CD1c-positive myeloid dendritic cell (primary cell): ENCODE results near the gene SUSD1.

Experiments
- DNase-seq: peaks from one replicate; pipeline ENCODE4 v3.0.0-alpha.2; 2016; ENCODE audit errors: extremely low spot score

The SUSD1 gene

DNA sequence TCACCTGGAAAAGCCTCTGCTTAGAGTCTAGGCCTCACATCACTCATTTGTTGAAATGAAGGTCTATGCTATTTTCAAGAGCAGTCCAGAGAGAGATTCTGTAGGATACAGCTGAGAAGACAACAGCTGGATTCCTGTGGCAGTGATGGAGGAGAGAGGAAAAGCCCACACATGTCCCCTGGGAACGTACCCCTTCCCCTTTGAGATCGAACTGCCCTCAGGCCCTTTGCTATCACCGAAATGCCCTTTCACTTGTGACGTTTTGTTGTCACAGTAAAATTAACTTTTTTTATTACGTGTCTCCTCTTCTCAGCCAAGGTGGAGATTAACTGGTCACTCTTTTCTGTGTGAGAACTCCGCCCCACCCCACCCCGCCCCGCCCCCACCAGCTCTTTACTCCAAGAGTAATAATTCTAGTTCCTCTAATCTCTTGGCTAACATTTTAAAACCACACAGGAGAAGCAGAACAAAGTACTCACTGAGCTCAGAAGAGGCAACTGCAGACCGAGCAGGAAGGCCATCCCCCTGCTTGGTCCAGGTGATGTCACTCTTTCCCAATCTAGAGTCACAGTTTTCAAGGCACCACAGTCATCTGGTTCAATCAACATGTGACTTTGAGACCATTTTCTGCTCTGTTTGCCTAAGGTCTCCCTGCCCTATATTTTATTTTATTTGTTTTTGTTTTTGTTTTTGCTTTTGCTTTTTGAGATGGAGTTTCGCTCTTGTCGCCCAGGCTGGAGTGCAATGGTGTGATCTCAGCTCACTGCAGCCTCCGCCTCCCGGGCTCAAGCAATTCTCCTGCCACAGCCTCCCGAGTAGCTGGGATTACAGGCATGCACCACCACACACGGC, 105.6 kb downstream of the SUSD1 start:
- peak; percentile 91 for DNase-seq

DNA sequence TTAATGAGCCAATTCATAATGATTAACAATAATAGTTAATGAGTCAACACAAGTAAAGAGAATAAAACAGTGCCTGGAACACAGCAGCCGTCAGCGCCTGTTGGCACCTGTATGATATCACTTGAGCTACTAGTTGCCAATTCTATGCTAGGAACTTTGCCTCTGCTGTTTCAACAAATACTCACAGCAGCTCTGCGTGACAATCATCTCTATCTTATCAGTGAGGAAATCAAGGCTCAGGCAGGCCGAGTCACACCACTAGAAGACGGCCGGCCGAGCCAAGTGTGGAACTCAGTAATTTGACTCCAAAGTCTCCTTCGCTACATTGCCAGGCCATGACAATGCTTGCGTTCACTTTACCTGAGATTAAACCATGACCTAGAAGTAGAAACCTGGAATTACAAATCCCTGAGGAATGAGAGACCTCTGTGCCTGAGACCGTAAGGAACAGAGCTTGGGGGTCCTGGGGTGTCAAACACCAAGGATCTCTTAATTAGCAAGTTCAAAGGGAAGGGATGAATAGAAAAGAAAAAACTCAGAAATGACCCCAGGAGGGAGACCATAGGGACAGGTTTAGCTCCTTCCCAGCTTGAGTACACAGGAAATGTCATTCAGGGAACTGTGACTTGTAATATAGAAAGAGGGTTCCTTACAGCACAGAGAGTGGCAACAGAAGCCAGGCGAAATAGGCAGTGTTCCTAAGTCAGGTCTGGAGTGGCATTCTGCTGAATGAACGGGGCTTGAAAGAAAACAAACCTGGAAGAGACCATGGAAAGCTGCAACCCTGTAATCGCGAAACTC, 109.1 kb downstream of the SUSD1 start:
- DNase-seq: no peak

DNA sequence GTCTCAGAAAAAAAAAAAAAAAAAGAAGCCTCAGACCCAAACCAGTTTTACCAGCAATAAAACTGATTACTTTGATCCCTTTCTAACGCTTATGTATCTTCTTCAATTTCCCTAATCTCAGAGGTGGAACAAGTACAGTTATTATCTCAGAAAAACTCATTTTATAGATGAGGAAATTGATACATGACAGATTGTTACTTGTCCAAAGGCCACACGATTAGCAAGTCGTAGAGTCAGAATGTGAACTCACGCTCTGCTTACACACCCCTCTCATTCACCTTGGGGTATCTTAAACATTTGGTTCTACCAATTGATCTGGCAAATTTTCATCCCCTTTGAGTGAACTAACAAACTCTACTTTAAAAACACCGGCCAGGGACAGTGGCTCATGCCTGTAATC, 110.2 kb downstream of the SUSD1 start:
- DNase-seq: no peak

DNA sequence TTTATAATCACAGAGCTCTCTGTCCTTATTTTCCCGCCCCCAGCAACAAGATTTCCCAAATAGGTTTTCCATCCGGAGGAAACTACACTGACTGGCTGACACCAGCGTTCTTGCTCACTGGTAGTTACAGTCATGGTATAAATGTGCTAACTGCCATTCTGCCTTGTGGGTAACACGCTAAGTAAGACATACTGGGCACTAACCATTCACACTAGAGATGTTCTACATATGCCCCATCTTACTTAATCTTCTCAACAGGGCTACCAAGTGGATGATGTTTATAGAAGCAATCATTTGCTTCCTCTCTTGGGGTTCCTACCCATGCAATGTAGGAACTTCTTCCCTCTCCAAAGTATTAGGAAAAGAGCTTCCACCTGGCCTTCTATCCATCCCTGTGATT, 111.5 kb downstream of the SUSD1 start:
- no peak for DNase-seq

DNA sequence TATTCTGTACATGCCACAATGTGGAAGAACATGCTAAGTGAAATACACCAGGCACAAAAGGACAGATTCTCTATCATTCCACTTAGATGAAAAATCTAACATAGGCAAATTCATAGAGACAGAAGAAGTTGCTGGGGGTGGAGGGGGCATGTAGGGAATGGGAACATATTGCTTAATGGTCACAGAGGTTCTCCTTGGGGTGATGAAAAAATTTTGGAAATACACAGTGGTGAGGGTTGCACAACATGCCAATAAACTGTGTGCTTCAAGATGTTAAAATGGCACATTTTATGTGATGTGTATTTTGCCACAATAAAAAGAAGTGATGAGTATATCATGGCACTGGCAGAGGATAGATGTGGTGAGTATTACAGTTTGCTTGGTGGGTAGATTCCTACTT, 111.9 kb downstream of the SUSD1 start:
- DNase-seq: peak; percentile 52

DNA sequence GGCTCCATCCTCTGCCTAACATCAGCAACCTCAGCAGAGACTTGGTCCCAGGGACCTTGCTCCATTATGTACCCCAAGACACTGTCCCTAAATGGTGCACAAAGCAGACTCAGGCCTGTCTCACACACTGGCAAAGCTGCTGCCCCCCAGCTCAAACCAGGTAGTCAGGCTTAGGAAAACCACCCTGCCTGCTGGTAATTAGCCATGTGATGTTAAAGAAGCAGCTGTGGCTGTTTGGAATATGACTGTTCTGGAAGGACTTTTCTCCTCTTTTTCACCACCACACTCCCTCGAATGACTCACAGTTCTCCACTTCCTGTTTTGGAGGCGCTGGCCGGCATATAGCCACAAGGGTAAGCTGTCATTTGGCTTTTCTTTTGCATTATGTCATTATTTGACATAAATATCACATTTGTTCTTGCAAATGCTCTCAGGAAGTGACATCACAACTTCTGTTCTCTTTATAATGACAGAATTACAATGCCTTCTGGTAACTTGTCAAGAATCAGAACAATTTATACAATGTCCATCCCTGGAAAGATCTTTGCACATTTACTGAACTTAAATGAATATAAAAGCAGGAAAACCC, 113.9 kb downstream of the SUSD1 start:
- peak; percentile 95 for DNase-seq

DNA sequence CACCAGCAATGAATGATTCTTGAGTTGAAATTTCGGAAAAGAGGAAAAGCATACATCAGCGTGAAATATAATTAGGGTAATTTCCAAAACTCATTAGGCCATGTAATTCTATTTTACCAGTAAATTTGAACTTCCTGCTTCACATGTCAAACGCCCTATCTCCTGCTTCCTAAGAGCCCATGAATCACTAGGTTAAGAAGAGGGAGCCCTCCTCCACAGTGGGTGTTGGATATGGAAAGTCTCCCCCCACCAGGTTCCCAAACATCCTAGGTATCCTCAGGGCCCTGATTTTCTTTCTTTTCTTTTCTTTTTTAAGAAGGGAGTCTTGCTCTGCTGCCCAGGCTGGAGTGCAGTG, 115.2 kb downstream of the SUSD1 start:
- DNase-seq: peak; percentile 57

DNA sequence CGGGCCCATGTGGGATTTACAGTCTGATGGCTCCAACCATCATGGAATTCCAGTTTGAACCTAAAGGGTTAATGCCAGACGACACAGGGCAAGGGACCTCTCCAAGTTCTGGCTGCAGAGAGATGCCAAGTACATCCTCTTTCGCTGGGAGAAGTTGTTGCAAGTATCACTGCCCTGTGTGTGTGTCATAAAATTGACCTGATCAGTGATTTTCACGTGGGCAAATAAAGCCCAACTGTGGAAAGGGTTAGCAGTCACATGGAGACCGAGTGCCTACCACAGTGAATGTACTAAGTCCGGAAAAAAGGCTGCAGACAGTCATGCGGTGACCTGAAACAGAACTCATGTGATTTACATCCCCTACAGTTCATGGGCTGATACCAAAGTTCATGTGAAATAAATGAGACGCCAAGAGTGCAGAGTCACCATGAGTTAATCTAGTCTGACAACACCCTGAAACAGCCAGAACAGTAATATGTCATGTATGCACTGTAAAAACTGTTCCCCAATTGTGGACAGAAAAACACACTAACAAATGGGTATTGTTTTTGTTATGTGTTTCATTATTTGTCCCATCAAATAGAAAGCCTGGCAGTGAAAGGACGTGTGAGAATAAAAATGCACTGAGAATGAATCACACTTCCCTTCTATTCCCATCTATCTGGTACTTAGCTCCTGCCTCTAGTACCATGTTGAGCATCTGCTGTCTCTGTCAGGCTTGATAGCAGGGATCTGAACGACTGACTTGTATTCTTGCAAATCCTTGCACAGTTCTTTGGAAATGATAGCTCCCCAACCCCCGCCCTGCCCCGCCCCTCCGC, 115.7 kb downstream of the SUSD1 start:
- DNase-seq: peak; percentile 94

DNA sequence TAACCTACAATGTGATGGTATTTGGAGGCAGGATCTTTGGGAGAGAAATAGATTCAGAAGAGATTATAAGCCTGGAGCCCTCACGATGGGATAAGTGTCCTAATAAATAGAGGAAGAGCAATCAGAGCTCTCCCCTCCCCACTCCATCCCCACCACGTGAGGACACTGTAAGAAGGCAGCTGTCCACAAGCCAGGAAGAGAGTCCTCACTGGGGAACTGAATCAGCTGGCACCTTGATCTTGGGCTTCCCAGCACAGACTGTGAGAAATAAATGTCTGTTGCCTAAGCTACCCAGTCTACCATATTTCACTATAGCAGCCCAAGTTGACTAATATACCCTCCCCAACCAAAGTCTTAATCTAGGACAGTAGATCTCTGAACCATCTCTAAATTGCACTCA, 118.1 kb downstream of the SUSD1 start:
- no peak for DNase-seq

DNA sequence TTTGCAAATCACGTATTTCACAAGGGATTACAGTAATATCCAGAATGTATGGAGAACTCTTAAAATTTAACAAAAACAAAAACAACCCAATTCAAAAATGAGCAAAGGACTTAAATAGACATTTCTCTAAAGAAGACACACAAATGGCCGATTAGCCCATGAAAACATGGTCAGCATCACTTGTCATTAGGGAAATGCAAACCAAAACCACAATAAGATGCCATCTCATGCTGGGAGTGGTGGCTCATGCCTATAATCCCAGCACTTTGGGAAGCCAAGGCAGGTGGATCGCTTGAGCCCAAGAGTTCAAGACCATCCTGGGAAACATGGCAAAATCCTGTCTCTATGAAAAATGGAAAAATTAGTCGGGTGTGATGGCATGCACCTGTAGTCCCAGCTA, 120.2 kb downstream of the SUSD1 start:
- DNase-seq: no peak

DNA sequence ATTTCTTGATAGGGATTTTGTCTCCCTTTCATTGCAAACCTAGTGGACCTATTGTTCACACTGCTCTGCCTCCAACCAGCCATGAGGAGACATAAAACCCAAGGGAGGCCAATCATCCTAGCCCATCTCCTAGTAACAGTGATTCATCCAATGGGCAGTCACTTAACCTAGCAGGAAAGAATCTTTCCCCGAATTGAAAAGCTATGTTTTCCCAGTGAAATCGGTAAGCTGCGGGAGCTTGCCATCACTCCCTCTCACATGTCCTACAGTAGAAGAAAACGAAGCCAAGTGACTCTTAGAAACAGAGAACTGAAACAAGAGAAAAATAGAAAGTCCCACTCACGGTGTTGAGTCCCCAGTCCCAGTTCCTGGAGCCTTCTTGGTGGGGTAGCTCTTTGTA, 123.3 kb downstream of the SUSD1 start:
- peak; percentile 44 for DNase-seq

DNA sequence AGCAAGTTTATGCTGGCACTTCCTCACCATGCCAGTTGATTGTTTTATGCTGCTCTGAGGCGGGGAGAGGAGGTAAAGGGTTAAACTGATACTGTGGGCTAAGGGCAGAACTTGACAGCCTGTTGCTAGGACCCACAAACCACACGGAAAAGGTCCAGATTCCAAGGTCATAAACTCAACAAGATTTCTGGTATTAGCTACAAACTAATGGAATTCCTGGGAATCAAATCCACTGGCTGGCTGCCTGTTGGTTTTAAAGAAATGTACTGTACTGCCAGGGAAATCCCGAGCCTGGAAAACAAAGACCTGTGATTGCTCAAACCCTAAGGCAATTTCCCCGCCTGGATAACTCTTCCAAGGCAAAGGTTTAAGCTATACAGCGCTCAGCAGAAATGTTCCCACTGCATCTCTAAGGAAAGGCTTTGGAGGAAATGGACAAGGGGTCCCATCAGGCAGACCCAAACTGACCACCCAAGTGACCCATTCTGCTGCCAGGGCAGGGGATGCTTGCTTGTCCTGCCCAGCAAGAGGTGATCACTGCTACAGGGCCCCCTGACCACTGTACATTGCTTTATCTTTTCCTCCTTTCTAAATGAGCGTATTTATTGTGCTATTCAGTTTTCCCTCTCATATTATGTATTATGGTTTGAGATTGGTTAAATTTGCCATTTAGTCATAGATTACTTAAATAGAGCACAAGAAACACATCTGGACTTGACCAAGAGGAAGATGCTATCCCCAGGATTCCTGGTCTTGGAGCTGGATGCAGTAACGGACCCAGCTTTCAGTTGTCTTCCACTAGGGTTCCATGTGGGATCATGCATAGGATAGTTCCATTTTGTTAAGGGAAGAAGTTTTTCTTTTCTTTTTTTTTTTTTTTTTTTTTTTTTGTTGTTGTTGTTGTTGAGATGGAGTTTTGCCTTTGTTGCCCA, 124.3 kb downstream of the SUSD1 start:
- no peak for DNase-seq

DNA sequence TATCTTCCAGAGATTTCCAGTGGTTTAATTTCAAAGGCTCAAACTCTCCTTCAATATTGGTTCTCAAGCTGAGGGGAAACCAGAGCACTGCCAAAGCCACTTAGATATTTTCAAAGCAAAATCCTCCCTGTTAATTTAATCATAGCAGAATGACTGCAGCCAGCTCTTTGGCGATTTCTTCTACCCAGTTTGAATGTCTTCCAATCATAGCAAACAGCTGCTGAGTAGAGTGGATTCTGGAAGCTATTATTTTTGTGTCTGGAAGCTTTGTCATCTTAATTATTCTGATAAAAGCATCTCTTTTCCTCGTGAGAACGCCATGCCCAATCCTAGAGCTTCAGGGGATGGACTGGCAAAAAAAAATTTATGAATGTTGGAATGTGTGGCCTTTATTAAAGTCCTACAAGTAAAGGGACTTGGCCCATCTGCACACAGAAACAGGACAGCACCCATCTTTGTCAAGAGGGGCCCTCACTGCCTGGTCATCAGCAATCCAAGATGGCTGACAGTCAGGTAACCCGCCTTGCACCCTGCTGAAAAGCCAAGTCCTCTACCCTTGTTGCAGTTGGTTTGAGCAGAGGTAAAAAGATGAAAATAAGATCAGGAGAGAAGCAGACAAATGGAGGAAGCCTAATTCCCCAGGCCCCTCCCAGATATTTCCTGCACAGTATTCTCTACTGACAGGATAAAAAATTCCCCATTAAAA, 125.1 kb downstream of the SUSD1 start:
- DNase-seq: no peak

DNA sequence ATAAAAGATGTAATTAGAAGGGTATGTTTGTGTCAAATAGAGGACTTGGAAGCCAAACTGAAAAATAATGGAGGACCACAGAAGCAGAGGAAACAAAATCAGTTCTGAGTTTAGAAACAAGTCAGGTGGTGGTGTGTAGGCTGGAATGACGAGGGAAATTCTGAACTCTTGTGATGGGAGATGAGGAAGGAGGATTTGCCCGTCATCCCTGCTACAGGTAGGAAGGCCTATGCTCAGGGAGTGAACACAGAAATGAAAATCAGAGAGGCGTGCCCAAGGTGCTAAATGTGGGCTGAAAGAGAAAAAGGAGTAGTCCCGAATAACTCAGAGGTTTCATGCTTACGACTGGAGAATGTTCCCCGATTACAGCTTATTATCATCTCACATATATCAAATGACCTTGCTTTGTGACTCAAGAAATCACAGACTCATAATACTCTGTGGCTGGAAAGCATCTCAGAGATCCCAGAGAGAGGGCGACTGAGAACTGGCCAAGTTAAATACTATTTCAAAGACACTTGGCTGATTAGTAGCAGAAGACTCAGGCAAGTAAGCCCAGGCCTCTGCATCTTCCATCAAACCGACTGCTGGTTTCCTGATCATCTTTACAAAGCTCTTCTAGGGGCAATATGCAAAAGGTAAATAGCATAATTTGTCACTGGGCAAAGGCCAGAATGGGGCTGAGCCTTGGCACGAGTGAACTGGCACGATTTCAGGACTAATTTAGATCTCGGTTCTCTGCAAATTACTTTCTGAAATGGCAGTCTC, 126.0 kb downstream of the SUSD1 start:
- DNase-seq: no peak

DNA sequence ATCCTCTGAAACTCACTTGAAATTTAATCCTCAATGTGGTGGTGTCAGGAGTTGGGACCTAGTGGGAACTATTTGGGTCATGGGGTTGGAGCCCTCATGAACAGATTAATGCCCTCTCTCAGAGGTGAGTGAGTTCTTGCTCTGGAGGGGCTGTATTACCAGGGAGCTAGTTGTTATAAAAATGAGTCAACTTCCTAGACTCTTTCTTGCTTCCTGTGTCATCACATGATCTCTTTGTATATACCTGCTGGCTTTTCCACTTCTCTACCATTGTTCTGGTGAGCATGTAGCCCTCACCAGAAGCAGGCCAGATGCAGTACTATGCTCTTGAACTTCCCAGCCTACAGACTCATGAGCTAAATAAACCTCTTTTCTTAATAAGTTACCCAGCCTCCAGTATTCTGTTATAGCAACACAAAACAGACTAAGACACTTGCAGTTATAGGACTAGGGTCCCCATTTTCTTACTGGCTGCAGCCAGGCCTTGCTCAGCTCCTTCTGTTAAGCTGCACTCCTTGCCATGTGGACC, 127.5 kb downstream of the SUSD1 start:
- DNase-seq: no peak

DNA sequence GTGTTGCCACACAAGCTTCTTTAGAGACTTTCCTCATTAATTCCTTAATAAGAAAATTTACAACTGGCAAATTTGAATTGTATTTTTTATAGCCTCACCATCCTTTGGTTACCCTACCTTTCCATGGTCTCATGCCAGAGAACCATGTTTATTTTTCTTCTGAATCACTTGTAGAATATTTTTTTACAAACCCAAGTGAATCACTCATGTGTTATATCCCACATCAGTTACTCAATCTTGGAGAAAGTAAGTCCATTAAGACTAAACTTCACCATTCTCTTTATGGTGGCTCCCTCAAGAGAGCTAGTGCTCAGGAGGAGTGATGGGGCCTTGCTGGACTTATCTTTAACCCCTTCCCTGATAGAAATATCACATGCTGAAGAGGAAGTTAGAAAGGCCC, 128.9 kb downstream of the SUSD1 start:
- DNase-seq: no peak

DNA sequence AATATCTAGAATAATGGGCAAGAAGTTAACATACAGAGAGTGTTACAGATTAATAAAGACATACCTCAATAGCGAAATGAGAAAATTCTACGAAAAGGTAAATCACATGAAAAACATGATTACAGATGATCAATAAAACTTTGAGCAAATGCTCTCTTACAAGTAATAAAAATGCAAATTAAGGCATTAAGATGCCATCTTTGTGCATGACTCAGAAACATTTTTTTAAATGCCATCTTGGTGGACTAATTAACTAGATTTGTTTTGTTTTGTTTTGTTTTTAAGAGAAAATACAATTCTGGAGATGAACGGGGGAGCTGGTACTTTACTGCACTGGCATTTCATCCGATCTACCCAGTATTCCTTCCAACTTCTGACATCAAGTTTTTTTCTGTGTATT, 130.2 kb downstream of the SUSD1 start:
- DNase-seq: no peak

DNA sequence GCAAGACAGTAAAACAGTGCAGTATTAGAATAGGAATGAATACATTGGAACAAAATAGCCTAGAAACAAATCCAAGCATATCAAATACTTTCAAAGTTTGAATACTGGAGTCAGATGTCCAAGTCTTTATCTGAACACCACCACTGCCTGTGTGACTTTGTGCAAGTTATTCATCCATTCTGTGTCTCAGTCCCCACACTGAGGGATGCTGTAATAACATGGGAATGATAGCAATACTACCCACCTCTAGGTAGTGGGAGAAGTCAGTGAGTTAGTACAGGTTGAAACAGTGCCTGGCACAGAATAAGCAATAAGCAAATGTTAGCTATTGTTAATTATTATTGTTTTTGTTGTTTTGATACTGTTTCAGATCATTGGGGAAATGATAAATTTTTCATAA, 130.9 kb downstream of the SUSD1 start:
- DNase-seq: no peak

DNA sequence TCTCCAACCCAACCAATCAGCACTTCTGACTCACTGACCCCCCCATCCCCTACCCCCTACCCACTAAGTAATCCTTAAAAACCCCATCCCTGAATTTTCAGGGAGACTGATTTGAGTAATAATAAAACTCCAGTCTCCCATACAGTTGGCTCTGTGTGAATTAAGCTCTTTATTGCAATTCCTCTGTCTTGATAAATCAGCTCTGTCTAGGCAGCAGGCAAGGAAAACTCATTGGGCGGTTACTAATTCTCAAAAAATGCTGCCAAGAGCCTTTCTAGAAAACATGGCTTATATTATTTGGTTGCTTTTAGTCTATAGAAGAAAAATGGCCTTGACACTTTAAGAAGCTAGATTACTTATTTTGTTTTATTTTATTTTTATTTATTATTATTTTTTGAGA, 131.7 kb downstream of the SUSD1 start:
- DNase-seq: no peak
